Measurements from ENCODE around the gene SCD5.

The SCD5 gene

GRCh38 chr4:82691431-82691830 is 107.2 kb downstream of the SCD5 start:
- no peak for DNase-seq (ENCODE audit: low spot score)

- no peak for DNase-seq (ENCODE audit: low spot score)
Measured at GRCh38 chr4:82688091-82688795, 110.4 kb downstream of the SCD5 start.

- DNase-seq (ENCODE audit: low spot score): no peak
Measured at GRCh38 chr4:82687531-82687930, 111.1 kb downstream of the SCD5 start.

- no peak for DNase-seq (ENCODE audit: low spot score)
Measured at GRCh38 chr4:82681754-82682153, 116.8 kb downstream of the SCD5 start.

GRCh38 chr4:82680834-82681233 is 117.8 kb downstream of the SCD5 start:
- no peak for DNase-seq (ENCODE audit: low spot score)

- DNase-seq (ENCODE audit: low spot score): no peak
Measured at GRCh38 chr4:82679531-82679930, 119.1 kb downstream of the SCD5 start.

- DNase-seq (ENCODE audit: low spot score): no peak
Measured at GRCh38 chr4:82678051-82678450, 120.5 kb downstream of the SCD5 start.

GRCh38 chr4:82677327-82677726 is 121.3 kb downstream of the SCD5 start:
- DNase-seq (ENCODE audit: low spot score): no peak

- no peak for DNase-seq (ENCODE audit: low spot score)
Measured at GRCh38 chr4:82667761-82668480, 130.7 kb downstream of the SCD5 start.

GRCh38 chr4:82666970-82667665 is 131.5 kb downstream of the SCD5 start:
- no peak for DNase-seq (ENCODE audit: low spot score)

GRCh38 chr4:82661181-82661992 is 137.2 kb downstream of the SCD5 start:
- no peak for DNase-seq (ENCODE audit: low spot score)

GRCh38 chr4:82652062-82652461 is 146.5 kb downstream of the SCD5 start:
- DNase-seq (ENCODE audit: low spot score): no peak

- DNase-seq (ENCODE audit: low spot score): no peak
Measured at GRCh38 chr4:82650868-82651267, 147.7 kb downstream of the SCD5 start.

GRCh38 chr4:82648356-82648755 is 150.2 kb downstream of the SCD5 start:
- no peak for DNase-seq (ENCODE audit: low spot score)

- no peak for DNase-seq (ENCODE audit: low spot score)
Measured at GRCh38 chr4:82645936-82646565, 152.5 kb downstream of the SCD5 start.

GRCh38 chr4:82644734-82645126 is 153.9 kb downstream of the SCD5 start:
- no peak for DNase-seq (ENCODE audit: low spot score)

GRCh38 chr4:82643994-82644733 is 154.4 kb downstream of the SCD5 start:
- no peak for DNase-seq (ENCODE audit: low spot score)

GRCh38 chr4:82642331-82642730 is 156.3 kb downstream of the SCD5 start:
- DNase-seq (ENCODE audit: low spot score): no peak

GRCh38 chr4:82640540-82640939 is 158.1 kb downstream of the SCD5 start:
- DNase-seq (ENCODE audit: low spot score): no peak

- DNase-seq (ENCODE audit: low spot score): no peak
Measured at GRCh38 chr4:82639971-82640370, 158.6 kb downstream of the SCD5 start.

- no peak for DNase-seq (ENCODE audit: low spot score)
Measured at GRCh38 chr4:82638479-82638878, 160.1 kb downstream of the SCD5 start.
